PC-9 (cell line): ENCODE results near the gene CDC20B. TPM values are rescaled to one million over a fixed set of nuclear protein-coding genes. Genes with fewer than 3 reads are reported as not detected.

Source experiments
- BruUV-seq: library from RNA; stranded (reverse); fragments of 400-500 nt; replicated peaks from 2 replicates; lab custom pipeline; 2021; lab: Mats Ljungman, UMichigan
- CTCF ChIA-PET: fragments of 300-600 bp; sonication (Branson Sonifier 250); formaldehyde crosslinking; loops from one replicate; lab custom pipeline; 2022; ENCODE audit warnings: antibody characterized with exemption; lab: Charles Lee
- POLR2A ChIA-PET: fragments of 300-600 bp; sonication (Branson Sonifier 250); formaldehyde crosslinking; loops from one replicate; lab custom pipeline; 2022; ENCODE audit warnings: antibody characterized with exemption; ENCODE audit not compliant: unreplicated experiment; lab: Charles Lee
- DNase-seq, 2 experiments: peaks; one replicate each; pipeline versions ENCODE4 v3.0.0 to v3.0.0-alpha.2; 2015 to 2022; ENCODE audit warnings: mixed read lengths in 1 of 2
- H2AFZ ChIP-seq: fragments of 200-600 bp; sonication (generic); 2 replicates; pipeline ENCODE4 v1.8.1; 2017; ENCODE audit warnings: antibody characterized with exemption
- H3F3A ChIP-seq: fragments of 200-600 bp; sonication (generic); 2 replicates; pipeline ENCODE4 v1.8.1; 2017; ENCODE audit warnings: antibody characterized with exemption, mild to moderate bottlenecking, low read depth; ENCODE audit not compliant: insufficient read depth
- H3K27ac ChIP-seq: fragments of 200-600 bp; sonication (generic); 2 replicates; pipeline ENCODE4 v1.6.1; 2016; ENCODE audit warnings: mixed run types
- H3K27me3 ChIP-seq: fragments of 200-600 bp; sonication (generic); 2 replicates; pipeline ENCODE4 v1.6.1; 2016; ENCODE audit warnings: low read depth, mixed run types; ENCODE audit not compliant: insufficient read depth
- H3K36me3 ChIP-seq: fragments of 200-600 bp; sonication (generic); 2 replicates; pipeline ENCODE4 v1.6.1; 2016; ENCODE audit warnings: low read depth, mixed run types
- H3K4me1 ChIP-seq: fragments of 200-600 bp; sonication (generic); replicated peaks from 2 replicates; pipeline ENCODE4 v1.6.1; 2016; ENCODE audit warnings: mixed run types; ENCODE audit not compliant: insufficient read depth
- H3K4me2 ChIP-seq: fragments of 200-600 bp; sonication (generic); 2 replicates; pipeline ENCODE4 v1.6.1; 2017; ENCODE audit warnings: mixed run types
- H3K4me3 ChIP-seq: fragments of 200-600 bp; sonication (generic); 2 replicates; pipeline ENCODE4 v1.6.1; 2016; ENCODE audit warnings: mixed run types
- H3K79me2 ChIP-seq: fragments of 200-600 bp; sonication (generic); 2 replicates; pipeline ENCODE4 v1.6.1; 2017; ENCODE audit warnings: low read depth, mixed run types
- H3K9me2 ChIP-seq: fragments of 200-600 bp; sonication (generic); 2 replicates; pipeline ENCODE4 v1.8.1; 2017; ENCODE audit warnings: mild to moderate bottlenecking; ENCODE audit not compliant: insufficient read depth
- H3K9me3 ChIP-seq: fragments of 200-600 bp; sonication (generic); 2 replicates; pipeline ENCODE4 v1.8.1; 2016; ENCODE audit warnings: low read depth; ENCODE audit not compliant: insufficient read depth
- H4K20me1 ChIP-seq: fragments of 200-600 bp; sonication (generic); 2 replicates; pipeline ENCODE4 v1.8.1; 2017; ENCODE audit not compliant: insufficient read depth
- CTCF ChIP-seq: fragments of 200-600 bp; sonication (generic); conservative IDR thresholded peaks from 2 replicates; pipeline ENCODE4 v1.6.1; 2017; ENCODE audit warnings: mixed run types, antibody characterized with exemption, mild to moderate bottlenecking, moderate library complexity
- EZH2 ChIP-seq: fragments of 200-600 bp; sonication (generic); IDR thresholded peaks from 2 replicates; pipeline ENCODE4 v1.8.0; 2017; ENCODE audit warnings: antibody characterized with exemption, low read depth
- intact Hi-C: fragments of 100-400 bp; cut with micrococcal nuclease; formaldehyde crosslinking; loops from one replicate; pipeline ENCODE4 v1.10.0; 2022; ENCODE audit not compliant: unreplicated experiment
- total RNA-seq: library from RNA; stranded (reverse); gene quantifications from 2 replicates; pipeline ENCODE4 v1.2.3, GENCODE V29; 2021

The CDC20B gene
- total RNA-seq, 1 experiment from 2014 or later: not detected

- intact Hi-C loops: loop anchor here (10.0 kb wide), 1 partner anchor 229 kb away; no protein-coding TSS in a partner anchor
- peaks cover 20% of the 10 kb centered on the region for H3K4me1 ChIP-seq
- POLR2A ChIA-PET: no interaction called here
- H3K9me3 ChIP-seq: no peaks in the 10 kb centered on the region
- no peaks in the 10 kb centered on the region for H3K27me3 ChIP-seq
- no TSS peak for BruUV-seq
- no peaks in the 10 kb centered on the region for H3K9me2 ChIP-seq
- H3F3A ChIP-seq: peaks cover 4% of the 10 kb centered on the region; the same call in 1 of the 2 replicates
- peak overlapping the region; percentile 55 for H3K4me3 ChIP-seq
- TF ChIP-seq CTCF (no peak), EZH2 (no peak)
- no peaks in the 10 kb centered on the region for H3K79me2 ChIP-seq
- CTCF ChIA-PET: interaction anchor here (0.6 to 0.8 kb wide), 4 partner anchors 43 to 759 kb away, joined by 3 to 5 read pairs (median 4); no protein-coding TSS in a partner anchor
- no peak overlapping the region for H3K27ac ChIP-seq
- DNase-seq: no peak
- no peaks in the 10 kb centered on the region for H3K36me3 ChIP-seq
- H2AFZ ChIP-seq: peak overlapping the region; percentile 67
- H3K4me2 ChIP-seq: peak overlapping the region; percentile 90
- H4K20me1 ChIP-seq: no peaks in the 10 kb centered on the region
These were observed 2.8 kb upstream of the CDC20B start for GRCh38 chr5:55175781-55176175.

- no TSS peak for BruUV-seq
- H2AFZ ChIP-seq: peak overlapping the region; percentile 70
- intact Hi-C loops: loop anchor here (2.0 to 10.0 kb wide), 7 partner anchors 53 to 764 kb away; partner anchors contain the start of genes DHX29, MCIDAS and MTREX
- H3K4me3 ChIP-seq: peak overlapping the region; percentile 54
- peak overlapping the region; percentile 78 for H3K4me2 ChIP-seq
- POLR2A ChIA-PET: interaction anchor here (0.6 kb wide), 1 partner anchor 1661 kb away, joined by 4 read pairs; no protein-coding TSS in a partner anchor
- H3K79me2 ChIP-seq: no peaks in the 10 kb centered on the region
- DNase-seq: no peak
- H4K20me1 ChIP-seq: no peaks in the 10 kb centered on the region
- no peaks in the 10 kb centered on the region for H3K27me3 ChIP-seq
- H3F3A ChIP-seq: peaks cover 4% of the 10 kb centered on the region; the same call in 1 of the 2 replicates
- H3K4me1 ChIP-seq: peaks cover 20% of the 10 kb centered on the region
- CTCF ChIA-PET: interaction anchor here (0.6 to 0.9 kb wide), 3 partner anchors 14 to 1087 kb away, joined by 3 read pairs; partner anchors contain the start of gene GPX8
- no peaks in the 10 kb centered on the region for H3K9me2 ChIP-seq
- no peaks in the 10 kb centered on the region for H3K36me3 ChIP-seq
- H3K27ac ChIP-seq: no peak overlapping the region
- TF ChIP-seq CTCF (no peak), EZH2 (no peak)
- no peaks in the 10 kb centered on the region for H3K9me3 ChIP-seq
These were observed 782 bp upstream of the CDC20B start for GRCh38 chr5:55173687-55174230.

- Histone ChIP-seq H3K9me2 (no peaks in the 10 kb centered on the region), H3K4me3 (peak overlapping the region; percentile 54), H3K9me3 (no peaks in the 10 kb centered on the region), H3K4me2 (peak overlapping the region; percentile 78), H4K20me1 (no peaks in the 10 kb centered on the region), H3K4me1 (peaks cover 20% of the 10 kb centered on the region), H3K27me3 (no peaks in the 10 kb centered on the region), H3K27ac (no peak overlapping the region), H3K79me2 (no peaks in the 10 kb centered on the region), H3K36me3 (no peaks in the 10 kb centered on the region), H3F3A (peaks cover 4% of the 10 kb centered on the region; the same call in 1 of the 2 replicates), H2AFZ (peak overlapping the region; percentile 78; the same call in 1 of the 2 replicates)
- intact Hi-C loops: loop anchor here (2.0 to 10.0 kb wide), 7 partner anchors 55 to 765 kb away; partner anchors contain the start of genes DHX29, MCIDAS and MTREX
- ChIA-PET POLR2A (interaction anchor here (0.6 to 0.7 kb wide), 2 partner anchors 18 to 329 kb away, joined by 6 to 10 read pairs; no protein-coding TSS in a partner anchor), CTCF (interaction anchor here (0.6 to 0.9 kb wide), 6 partner anchors 60 to 1241 kb away, joined by 3 to 8 read pairs (median 3); partner anchors contain the start of genes DHX29 and MTREX)
- BruUV-seq: no TSS peak
- peak; percentile 48 to 76 for DNase-seq
- TF ChIP-seq EZH2 (no peak), CTCF (peak; percentile 90)
These were observed 702 bp downstream of the CDC20B start for GRCh38 chr5:55172051-55172899.
